ENCODE measurements around the gene FAM221B.

The FAM221B gene

GRCh38 chr9:35790025-35790384 lies 38.5 kb downstream of the FAM221B start:
- no peak for DNase-seq

GRCh38 chr9:35789541-35789940 lies 39.0 kb downstream of the FAM221B start:
- no peak for DNase-seq

GRCh38 chr9:35783418-35783817 lies 45.1 kb downstream of the FAM221B start:
- no peak for DNase-seq

- DNase-seq: no peak
Measured at GRCh38 chr9:35781066-35781465, 47.5 kb downstream of the FAM221B start.

- DNase-seq: no peak
Measured at GRCh38 chr9:35778496-35778895, 50.0 kb downstream of the FAM221B start.

- DNase-seq: no peak
Measured at GRCh38 chr9:35776018-35776417, 52.5 kb downstream of the FAM221B start.

GRCh38 chr9:35774907-35775635 lies 53.5 kb downstream of the FAM221B start:
- no peak for DNase-seq

GRCh38 chr9:35771943-35772342 lies 56.6 kb downstream of the FAM221B start:
- no peak for DNase-seq

GRCh38 chr9:35771534-35771933 lies 57.0 kb downstream of the FAM221B start:
- no peak for DNase-seq

GRCh38 chr9:35771075-35771433 lies 57.5 kb downstream of the FAM221B start:
- DNase-seq: no peak

GRCh38 chr9:35769763-35770162 lies 58.8 kb downstream of the FAM221B start:
- DNase-seq: no peak

- no peak for DNase-seq
Measured at GRCh38 chr9:35767458-35767857, 61.1 kb downstream of the FAM221B start.

GRCh38 chr9:35766997-35767396 lies 61.5 kb downstream of the FAM221B start:
- DNase-seq: no peak

Measured in fibroblast of upper back skin (primary cell).